ENCODE data around the gene SNX20. TPM values are rescaled to one million over a fixed set of nuclear protein-coding genes. Genes with fewer than 3 reads are reported as not detected.

Gene SNX20
- total and polyA plus RNA-seq, 4 donors: 0.61 to 1.1 (median 0.67) TPM

DNA sequence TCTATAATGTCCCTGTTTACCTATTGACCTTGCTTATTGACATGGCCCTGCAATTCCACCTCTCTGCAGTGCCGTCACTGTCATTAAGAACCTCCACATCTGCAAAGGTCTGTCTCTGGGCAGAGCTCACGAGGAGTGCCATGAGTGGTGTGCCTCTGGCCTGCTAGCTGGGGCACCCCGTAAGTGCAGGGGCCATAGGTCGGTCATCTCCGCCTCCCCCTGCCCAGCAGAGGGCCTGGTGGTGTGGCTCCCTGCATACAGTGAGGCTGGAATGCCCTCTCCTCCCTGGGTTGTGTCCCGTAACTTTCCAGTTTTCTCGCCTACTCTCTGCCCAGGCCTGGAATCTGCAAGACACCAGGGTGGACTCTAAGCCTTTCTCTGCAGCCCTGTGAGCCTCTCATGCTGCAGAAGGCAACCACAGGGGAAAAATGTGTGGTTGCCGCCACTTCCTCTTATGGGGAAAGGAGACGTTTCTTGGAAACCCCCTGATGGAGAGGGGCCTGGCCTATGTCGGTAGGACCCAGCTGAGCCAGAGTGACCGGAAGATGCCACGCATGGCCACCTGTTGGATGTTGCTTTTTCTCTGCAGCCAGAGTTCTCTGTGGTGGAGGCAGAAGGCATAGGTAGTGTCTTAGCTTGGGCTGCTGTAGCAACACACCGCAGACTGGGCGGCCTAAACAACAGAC is 2.7 kb upstream of the SNX20 start:
- DNase-seq (ENCODE audit: low read depth in 4 of 6, low spot score in 6 of 6): no peak
- Histone ChIP-seq H3K9me3 (ENCODE audit: control insufficient read depth, insufficient read depth, low read length) (no peaks in the 10 kb centered on the region), H3K27ac (ENCODE audit: low read depth, low read length) (no peak overlapping the region)

DNA sequence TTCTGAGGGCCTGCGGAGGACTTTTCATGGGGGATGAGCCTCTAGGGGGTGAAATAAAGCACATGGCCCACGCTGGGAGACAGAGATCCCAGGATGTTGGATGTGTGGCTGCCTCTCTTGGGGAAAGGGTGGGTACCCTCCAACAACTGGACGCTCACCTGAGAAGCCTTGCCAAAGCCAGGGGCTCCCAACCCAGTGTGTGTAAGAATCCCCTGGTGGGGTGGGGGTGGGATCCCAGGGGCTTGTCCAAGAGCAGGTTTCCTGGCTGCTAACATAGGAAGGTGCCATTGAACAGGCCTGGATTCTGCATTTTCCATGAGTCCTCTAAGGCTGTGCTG is 587 bp downstream of the SNX20 start:
- no peak overlapping the region for H3K27ac ChIP-seq (ENCODE audit: low read depth, low read length)

More for the DNA sequence above, 2.7 kb upstream of the SNX20 start:
- peaks cover 4% of the 10 kb centered on the region for H3K4me1 ChIP-seq (ENCODE audit: control insufficient read depth, insufficient read depth, low read length)
- WGBS (ENCODE audit: insufficient coverage): 87% methylated on average over 10 of the region's 14 CpGs
- H3K36me3 ChIP-seq (ENCODE audit: control insufficient read depth, insufficient read depth, low read length): no peaks in the 10 kb centered on the region
- no peaks in the 10 kb centered on the region for H3K27me3 ChIP-seq (ENCODE audit: control insufficient read depth, insufficient read depth, low read length)
- no peak overlapping the region for H3K4me3 ChIP-seq (ENCODE audit: low read depth, low read length)

GRCh38 chr16:50679676-50680555 is 1.2 kb downstream of the SNX20 start:
- no peak for DNase-seq (ENCODE audit: low read depth in 4 of 6, low spot score in 6 of 6)
- WGBS (ENCODE audit: insufficient coverage): 88% methylated on average over 5 of the region's 6 CpGs

More for the DNA sequence above, 587 bp downstream of the SNX20 start:
- Histone ChIP-seq H3K36me3 (ENCODE audit: control insufficient read depth, insufficient read depth, low read length) (no peaks in the 10 kb centered on the region), H3K27me3 (ENCODE audit: control insufficient read depth, insufficient read depth, low read length) (no peaks in the 10 kb centered on the region), H3K4me1 (ENCODE audit: control insufficient read depth, insufficient read depth, low read length) (peaks cover 4% of the 10 kb centered on the region), H3K4me3 (ENCODE audit: low read depth, low read length) (no peak overlapping the region), H3K9me3 (ENCODE audit: control insufficient read depth, insufficient read depth, low read length) (no peaks in the 10 kb centered on the region)
- 88% methylated on average over 3 of the region's 3 CpGs for WGBS (ENCODE audit: insufficient coverage)
- no peak for DNase-seq (ENCODE audit: low read depth in 4 of 6, low spot score in 6 of 6)

GRCh38 chr16:50679266-50679665 is 1.8 kb downstream of the SNX20 start:
- 84% methylated on average over 13 of the region's 14 CpGs for WGBS (ENCODE audit: insufficient coverage)
- H3K27me3 ChIP-seq (ENCODE audit: control insufficient read depth, insufficient read depth, low read length): no peaks in the 10 kb centered on the region
- no peaks in the 10 kb centered on the region for H3K9me3 ChIP-seq (ENCODE audit: control insufficient read depth, insufficient read depth, low read length)
- no peaks in the 10 kb centered on the region for H3K4me1 ChIP-seq (ENCODE audit: control insufficient read depth, insufficient read depth, low read length)
- H3K4me3 ChIP-seq (ENCODE audit: low read depth, low read length): no peak overlapping the region
- H3K36me3 ChIP-seq (ENCODE audit: control insufficient read depth, insufficient read depth, low read length): no peaks in the 10 kb centered on the region
- no peak for DNase-seq (ENCODE audit: low read depth in 4 of 6, low spot score in 6 of 6)
- no peak overlapping the region for H3K27ac ChIP-seq (ENCODE audit: low read depth, low read length)

More at GRCh38 chr16:50679676-50680555, 1.2 kb downstream of the SNX20 start:
- no peaks in the 10 kb centered on the region for H3K27me3 ChIP-seq (ENCODE audit: control insufficient read depth, insufficient read depth, low read length)
- H3K4me1 ChIP-seq (ENCODE audit: control insufficient read depth, insufficient read depth, low read length): peaks cover 4% of the 10 kb centered on the region
- H3K9me3 ChIP-seq (ENCODE audit: control insufficient read depth, insufficient read depth, low read length): no peaks in the 10 kb centered on the region
- H3K36me3 ChIP-seq (ENCODE audit: control insufficient read depth, insufficient read depth, low read length): no peaks in the 10 kb centered on the region
- no peak overlapping the region for H3K4me3 ChIP-seq (ENCODE audit: low read depth, low read length)
- no peak overlapping the region for H3K27ac ChIP-seq (ENCODE audit: low read depth, low read length)

DNA sequence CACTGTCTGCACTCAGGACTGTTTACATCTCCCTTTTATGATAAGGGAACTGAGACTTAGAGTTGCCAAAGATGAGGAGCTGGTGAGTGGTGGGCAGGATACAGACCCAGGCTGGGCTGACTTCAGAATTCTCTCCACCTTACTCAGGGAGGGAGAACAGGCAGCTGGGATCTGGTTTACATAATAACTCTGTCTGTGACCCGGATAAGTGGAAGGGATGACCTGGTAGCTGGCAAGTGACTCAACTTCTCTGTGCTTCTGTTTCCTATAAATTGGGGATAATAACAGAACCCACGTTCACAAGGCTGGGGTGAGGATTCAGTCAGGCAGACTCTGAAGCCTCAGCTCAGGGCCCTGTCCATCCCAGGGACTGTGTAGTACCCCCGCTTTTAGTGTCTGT is 2.6 kb downstream of the SNX20 start:
- Histone ChIP-seq H3K27ac (ENCODE audit: low read depth, low read length) (no peak overlapping the region), H3K9me3 (ENCODE audit: control insufficient read depth, insufficient read depth, low read length) (no peaks in the 10 kb centered on the region), H3K4me1 (ENCODE audit: control insufficient read depth, insufficient read depth, low read length) (no peaks in the 10 kb centered on the region), H3K36me3 (ENCODE audit: control insufficient read depth, insufficient read depth, low read length) (no peaks in the 10 kb centered on the region), H3K27me3 (ENCODE audit: control insufficient read depth, insufficient read depth, low read length) (no peaks in the 10 kb centered on the region), H3K4me3 (ENCODE audit: low read depth, low read length) (no peak overlapping the region)
- DNase-seq (ENCODE audit: low read depth in 4 of 6, low spot score in 6 of 6): no peak
- WGBS (ENCODE audit: insufficient coverage): 85% methylated on average over 3 of the region's 3 CpGs

GRCh38 chr16:50677351-50677750 is 3.8 kb downstream of the SNX20 start:
- Histone ChIP-seq H3K4me3 (ENCODE audit: low read depth, low read length) (no peak overlapping the region), H3K27me3 (ENCODE audit: control insufficient read depth, insufficient read depth, low read length) (no peaks in the 10 kb centered on the region), H3K27ac (ENCODE audit: low read depth, low read length) (no peak overlapping the region), H3K4me1 (ENCODE audit: control insufficient read depth, insufficient read depth, low read length) (no peaks in the 10 kb centered on the region), H3K36me3 (ENCODE audit: control insufficient read depth, insufficient read depth, low read length) (no peaks in the 10 kb centered on the region), H3K9me3 (ENCODE audit: control insufficient read depth, insufficient read depth, low read length) (no peaks in the 10 kb centered on the region)
- WGBS (ENCODE audit: insufficient coverage): 79% methylated on average over 6 of the region's 7 CpGs
- DNase-seq (ENCODE audit: low read depth in 4 of 6, low spot score in 6 of 6): no peak

DNA sequence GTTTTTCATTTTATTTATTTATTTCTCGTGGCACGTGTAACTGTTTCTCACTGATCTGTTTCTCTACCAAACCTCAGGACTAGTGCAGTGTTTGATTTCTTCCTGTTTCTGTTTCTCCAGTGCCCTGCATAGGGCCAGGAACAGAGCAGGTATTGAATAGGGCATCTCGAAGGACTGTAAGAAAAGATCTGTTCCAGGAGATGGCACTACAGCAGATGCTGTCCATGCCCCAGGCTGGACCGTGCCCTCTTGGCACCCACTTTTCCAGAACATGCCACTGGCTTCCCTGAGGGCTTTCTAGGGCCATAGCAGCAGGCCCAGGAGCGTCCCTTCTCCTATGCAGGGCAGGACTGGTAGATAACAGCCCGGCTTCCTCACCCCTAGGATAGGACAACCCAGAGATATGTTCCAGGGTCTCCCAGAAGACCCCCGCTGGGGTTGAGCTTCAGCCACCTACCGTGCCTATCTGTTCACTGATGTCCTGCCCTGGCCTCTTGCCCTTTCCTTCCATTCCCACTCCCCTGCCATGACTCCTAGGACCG is 4.4 kb downstream of the SNX20 start:
- Histone ChIP-seq H3K4me3 (ENCODE audit: low read depth, low read length) (no peak overlapping the region), H3K36me3 (ENCODE audit: control insufficient read depth, insufficient read depth, low read length) (no peaks in the 10 kb centered on the region), H3K4me1 (ENCODE audit: control insufficient read depth, insufficient read depth, low read length) (no peaks in the 10 kb centered on the region), H3K27me3 (ENCODE audit: control insufficient read depth, insufficient read depth, low read length) (no peaks in the 10 kb centered on the region), H3K9me3 (ENCODE audit: control insufficient read depth, insufficient read depth, low read length) (peaks cover 6% of the 10 kb centered on the region), H3K27ac (ENCODE audit: low read depth, low read length) (no peak overlapping the region)
- 91% methylated on average over 9 of the region's 9 CpGs for WGBS (ENCODE audit: insufficient coverage)
- no peak for DNase-seq (ENCODE audit: low read depth in 4 of 6, low spot score in 6 of 6)

GRCh38 chr16:50675686-50676610 is 5.2 kb downstream of the SNX20 start:
- DNase-seq (ENCODE audit: low read depth in 4 of 6, low spot score in 6 of 6): no peak
- H3K4me3 ChIP-seq (ENCODE audit: low read depth, low read length): no peak overlapping the region
- H3K27ac ChIP-seq (ENCODE audit: low read depth, low read length): no peak overlapping the region
- no peaks in the 10 kb centered on the region for H3K27me3 ChIP-seq (ENCODE audit: control insufficient read depth, insufficient read depth, low read length)
- H3K36me3 ChIP-seq (ENCODE audit: control insufficient read depth, insufficient read depth, low read length): no peaks in the 10 kb centered on the region
- 90% methylated on average over 22 of the region's 23 CpGs for WGBS (ENCODE audit: insufficient coverage)
- H3K4me1 ChIP-seq (ENCODE audit: control insufficient read depth, insufficient read depth, low read length): no peaks in the 10 kb centered on the region
- H3K9me3 ChIP-seq (ENCODE audit: control insufficient read depth, insufficient read depth, low read length): peaks cover 10% of the 10 kb centered on the region

- H3K4me3 ChIP-seq (ENCODE audit: low read depth, low read length): no peak overlapping the region
- no peaks in the 10 kb centered on the region for H3K36me3 ChIP-seq (ENCODE audit: control insufficient read depth, insufficient read depth, low read length)
- H3K27me3 ChIP-seq (ENCODE audit: control insufficient read depth, insufficient read depth, low read length): no peaks in the 10 kb centered on the region
- no CpG with 5 or more reads among the region's 4 CpGs for WGBS (ENCODE audit: insufficient coverage)
- no peak for DNase-seq (ENCODE audit: low read depth in 4 of 6, low spot score in 6 of 6)
- no peaks in the 10 kb centered on the region for H3K4me1 ChIP-seq (ENCODE audit: control insufficient read depth, insufficient read depth, low read length)
- H3K9me3 ChIP-seq (ENCODE audit: control insufficient read depth, insufficient read depth, low read length): peaks cover 10% of the 10 kb centered on the region
- no peak overlapping the region for H3K27ac ChIP-seq (ENCODE audit: low read depth, low read length)
Measured at GRCh38 chr16:50674831-50675230, 6.3 kb downstream of the SNX20 start.

Data from spinal cord (tissue), 10 donors.